ENCODE data around the gene E2F1. TPM values are rescaled to one million over a fixed set of nuclear protein-coding genes. Genes with fewer than 3 reads are reported as not detected.
"Not testable (repeated sequence)": the region's sequence is repeated elsewhere in the genome, so short reads cannot be mapped to it uniquely, and the experiment has no call there.

E2F1 gene
- total and polyA plus RNA-seq, 2 donors (not counting 3 experiments of a cell fraction or from before 2014, with no cell fraction given), result 20.7 to 29.6 TPM

GRCh38 chr20:33698966-33699365 lies 12.8 kb upstream of the E2F1 start:
- H3K36me3 ChIP-seq (ENCODE audit: control insufficient read depth in 2 of 2, extremely low read depth in 1 of 2, insufficient read depth in 2 of 2, low read length in 2 of 2); H3K4me1 ChIP-seq (ENCODE audit: control insufficient read depth, extremely low read depth, insufficient read depth, low read length); H3K9me3 ChIP-seq (replicated peaks; ENCODE audit: control insufficient read depth, insufficient read depth, low read length); H3K9ac ChIP-seq (replicated peaks; ENCODE audit: extremely low read depth, insufficient read depth, low read length); BruUV-seq (replicated peaks); FAIRE-seq; dilution Hi-C loops (cut with MboI; ENCODE audit: extremely low pct_ligation_motif_present, low sequenced_read_pairs); H3K79me2 ChIP-seq (ENCODE audit: control insufficient read depth, insufficient read depth, low read length); H3K4me3 ChIP-seq (replicated peaks in 1 of 3; ENCODE audit: insufficient read depth in 1 of 3, low read depth in 1 of 3, low read length in 3 of 3); H3K9me1 ChIP-seq (replicated peaks; ENCODE audit: control insufficient read depth, extremely low read depth, insufficient read depth, low read length); H3K27ac ChIP-seq (ENCODE audit: insufficient read depth, low read depth, low read length); CTCF ChIA-PET; DNase-seq (ENCODE audit: low read depth, low spot score); POLR2A ChIA-PET; H2AFZ ChIP-seq (ENCODE audit: low read depth, low read length); H3K4me2 ChIP-seq (ENCODE audit: insufficient read depth, low read length); H3K27me3 ChIP-seq (ENCODE audit: control insufficient read depth in 2 of 2, insufficient read depth in 2 of 2, low read length in 2 of 2); intact Hi-C loops (cut with micrococcal nuclease); H4K20me1 ChIP-seq (replicated peaks; ENCODE audit: control insufficient read depth, extremely low read depth, insufficient read depth, low read length): not testable (repeated sequence)

GRCh38 chr20:33697129-33697528 lies 10.9 kb upstream of the E2F1 start:
- Histone ChIP-seq H3K79me2 (ENCODE audit: control insufficient read depth, insufficient read depth, low read length) (no peaks in the 10 kb centered on the region), H4K20me1 (replicated peaks; ENCODE audit: control insufficient read depth, extremely low read depth, insufficient read depth, low read length) (no peaks in the 10 kb centered on the region), H3K27ac (ENCODE audit: insufficient read depth, low read depth, low read length) (no peak overlapping the region), H3K4me1 (ENCODE audit: control insufficient read depth, extremely low read depth, insufficient read depth, low read length) (no peaks in the 10 kb centered on the region), H3K4me3 (replicated peaks in 1 of 3; ENCODE audit: insufficient read depth in 1 of 3, low read depth in 1 of 3, low read length in 3 of 3) (no peak overlapping the region), H3K9ac (replicated peaks; ENCODE audit: extremely low read depth, insufficient read depth, low read length) (no peak overlapping the region), H3K4me2 (ENCODE audit: insufficient read depth, low read length) (no peak overlapping the region), H3K27me3 (ENCODE audit: control insufficient read depth in 2 of 2, insufficient read depth in 2 of 2, low read length in 2 of 2) (no peaks in the 10 kb centered on the region), H3K9me1 (replicated peaks; ENCODE audit: control insufficient read depth, extremely low read depth, insufficient read depth, low read length) (no peaks in the 10 kb centered on the region), H3K9me3 (replicated peaks; ENCODE audit: control insufficient read depth, insufficient read depth, low read length) (no peaks in the 10 kb centered on the region), H2AFZ (ENCODE audit: low read depth, low read length) (no peak overlapping the region), H3K36me3 (ENCODE audit: control insufficient read depth in 2 of 2, extremely low read depth in 1 of 2, insufficient read depth in 2 of 2, low read length in 2 of 2) (no peaks in the 10 kb centered on the region)
- BruUV-seq (replicated peaks), result no TSS peak
- dilution Hi-C loops (cut with MboI; ENCODE audit: extremely low pct_ligation_motif_present, low sequenced_read_pairs) (no loop called here), intact Hi-C loops (cut with micrococcal nuclease) (no loop called here)
- ChIA-PET POLR2A (no interaction called here), CTCF (no interaction called here)
- DNase-seq (ENCODE audit: low read depth, low spot score) (no peak), FAIRE-seq (no peak)
- TF ChIP-seq FOS (IDR thresholded peaks at IDR 0.05; ENCODE audit: borderline replicate concordance, insufficient read depth, low read length), result no peak
- TF ChIP-seq JUN (IDR thresholded peaks at IDR 0.05; ENCODE audit: borderline replicate concordance, insufficient read depth, insufficient read length, low read depth), result no peak
- TF ChIP-seq MAX (IDR thresholded peaks at IDR 0.05; ENCODE audit: insufficient read depth, insufficient read length), result no peak
- TF ChIP-seq POLR2A (IDR thresholded peaks at IDR 0.05; ENCODE audit: low read depth, low read length), result no peak
- no peak for TF ChIP-seq MYC (IDR thresholded peaks at IDR 0.05; ENCODE audit: low read depth, low read length)
- TF ChIP-seq GATA2 (IDR thresholded peaks at IDR 0.05; ENCODE audit: insufficient read depth, insufficient read length, low read depth, low read length), result no peak
- TF ChIP-seq EZH2 (IDR thresholded peaks at IDR 0.05; ENCODE audit: borderline replicate concordance, low read depth, low read length, severe bottlenecking), result no peak
- TF ChIP-seq POLR2AphosphoS5 (IDR thresholded peaks at IDR 0.05; ENCODE audit: insufficient read depth, low read depth, low read length), result no peak
- TF ChIP-seq CTCF (IDR thresholded peaks at IDR 0.05; ENCODE audit: extremely low read depth in 1 of 2, insufficient read depth in 1 of 2, low read depth in 1 of 2, low read length in 2 of 2), result no peak
